CD8-positive, alpha-beta memory T cell (primary cell): ENCODE measurements around the gene ARGLU1. TPM values are rescaled to one million over a fixed set of nuclear protein-coding genes. Genes with fewer than 3 reads are reported as not detected.

Experiments used
- CTCF ChIA-PET: fragments of 350-600 bp; sonication (Branson Sonifier 250); formaldehyde crosslinking; loops from one replicate; lab custom pipeline; 2021; ENCODE audit warnings: antibody characterized with exemption; lab: Charles Lee
- POLR2A ChIA-PET: fragments of 350-600 bp; sonication (Branson Sonifier 250); formaldehyde crosslinking; loops from one replicate; lab custom pipeline; 2021; ENCODE audit warnings: antibody characterized with exemption; lab: Charles Lee
- DNase-seq, 5 donors: peaks; one replicate each; pipeline versions ENCODE4 v3.0.0 to v3.0.0-alpha.2; 2020 to 2022; ENCODE audit warnings: mixed read lengths in 1 of 5
- H3K27ac ChIP-seq: one replicate; pipeline ENCODE4 v1.7.0; 2013; ENCODE audit warnings: low read depth, mild to moderate bottlenecking, low read length, moderate library complexity
- H3K27me3 ChIP-seq: 2 replicates; pipeline ENCODE4 v1.7.0; 2013; ENCODE audit warnings: low read length, mild to moderate bottlenecking; ENCODE audit not compliant: insufficient read depth, poor library complexity, severe bottlenecking
- H3K36me3 ChIP-seq: 2 replicates; pipeline ENCODE4 v1.7.0; 2013; ENCODE audit warnings: mild to moderate bottlenecking, low read length, moderate library complexity; ENCODE audit not compliant: insufficient read depth
- H3K4me1 ChIP-seq: 2 replicates; pipeline ENCODE4 v1.7.0; 2013; ENCODE audit warnings: mild to moderate bottlenecking, low read length, moderate library complexity; ENCODE audit not compliant: insufficient read depth
- H3K4me3 ChIP-seq: 2 replicates; pipeline ENCODE4 v1.7.0; 2013; ENCODE audit warnings: mild to moderate bottlenecking, low read length
- H3K9me3 ChIP-seq: 2 replicates; pipeline ENCODE4 v1.7.0; 2013; ENCODE audit warnings: mild to moderate bottlenecking, low read length
- H3K27ac Mint-ChIP-seq, 8 donors: one replicate each; pipeline ENCODE4 v1.8.0; 2020 to 2021; ENCODE audit warnings: mixed read lengths in 8 of 8, mild to moderate bottlenecking in 6 of 8, inconsistent platforms in 3 of 8, moderate library complexity in 3 of 8
- H3K27me3 Mint-ChIP-seq, 2 donors: one replicate each; pipeline ENCODE4 v1.8.0; 2020 to 2021; ENCODE audit warnings: mixed read lengths in 2 of 2, mild to moderate bottlenecking in 1 of 2, moderate library complexity in 1 of 2
- H3K36me3 Mint-ChIP-seq, 3 donors: one replicate each; pipeline ENCODE4 v1.8.0; 2020 to 2021; ENCODE audit warnings: mixed read lengths in 3 of 3, inconsistent platforms in 1 of 3, mild to moderate bottlenecking in 1 of 3
- H3K4me1 Mint-ChIP-seq, 3 donors: one replicate each; pipeline ENCODE4 v1.8.0; 2020 to 2021; ENCODE audit warnings: mixed read lengths in 3 of 3, inconsistent platforms in 1 of 3, mild to moderate bottlenecking in 1 of 3
- H3K4me3 Mint-ChIP-seq, 7 donors: one replicate each; pipeline ENCODE4 v1.8.0; 2020 to 2021; ENCODE audit warnings: mixed read lengths in 7 of 7, mild to moderate bottlenecking in 6 of 7, moderate library complexity in 4 of 7, inconsistent platforms in 2 of 7
- H3K9me3 Mint-ChIP-seq, 5 donors: one replicate each; pipeline ENCODE4 v1.8.0; 2020 to 2022; ENCODE audit warnings: mixed read lengths in 5 of 5, mild to moderate bottlenecking in 3 of 5, moderate library complexity in 2 of 5, inconsistent platforms in 1 of 5
- polyA plus RNA-seq: library from polyadenylated mRNA; unstranded; fragments of 300-500 nt; fragmentation: Illumina TruSeq; gene quantifications from one replicate; pipeline ENCODE4 v1.2.3, GENCODE V29; 2021
- total RNA-seq, 2 experiments: library from RNA; stranded (reverse); gene quantifications; one replicate each; pipeline ENCODE4 v1.2.3, GENCODE V29; 2021

Gene ARGLU1
- total and polyA plus RNA-seq, 3 experiments from 2014 or later = 39.2 to 89.0 (median 85.8) TPM

- H3K4me1 Mint-ChIP-seq = peaks cover 54 to 71% (median 67%) of the 10 kb centered on the region in 3 donors
These were observed 1.1 kb downstream of the ARGLU1 start for GRCh38 chr13:106566641-106567473.

GRCh38 chr13:106565127-106565775, 2.7 kb downstream of the ARGLU1 start:
- peaks cover 0 to 15% (median 0%) of the 10 kb centered on the region in 3 donors for H3K36me3 Mint-ChIP-seq
- H3K4me3 Mint-ChIP-seq = peak overlapping the region; percentile 88 to 99 (median 98)
- H3K27ac Mint-ChIP-seq = peak overlapping the region; percentile 5 to 98 (median 67)
- no peak for DNase-seq
- H3K27ac ChIP-seq = no peak overlapping the region
- H3K4me1 Mint-ChIP-seq = peaks cover 68 to 83% (median 81%) of the 10 kb centered on the region in 3 donors
- H3K27me3 ChIP-seq = no peaks in the 10 kb centered on the region
- H3K9me3 Mint-ChIP-seq = no peaks in the 10 kb centered on the region
- no peaks in the 10 kb centered on the region for H3K36me3 ChIP-seq
- ChIA-PET POLR2A (interaction anchor here (1.4 kb wide), 1 partner anchor 31 kb away, joined by 3 read pairs; no protein-coding TSS in a partner anchor), CTCF (interaction anchor here (0.8 to 5.1 kb wide), 4 partner anchors 26 to 55 kb away, joined by 3 to 36 read pairs (median 5); partner anchors contain the start of gene EFNB2)
- H3K4me3 ChIP-seq = peak overlapping the region; percentile 75
- H3K4me1 ChIP-seq = peaks cover 70% of the 10 kb centered on the region
- no peaks in the 10 kb centered on the region for H3K9me3 ChIP-seq
- no peaks in the 10 kb centered on the region for H3K27me3 Mint-ChIP-seq

More at GRCh38 chr13:106566641-106567473, 1.1 kb downstream of the ARGLU1 start:
- Histone ChIP-seq H3K36me3 (no peaks in the 10 kb centered on the region), H3K4me1 (peaks cover 57% of the 10 kb centered on the region), H3K4me3 (peak overlapping the region; percentile 75), H3K9me3 (no peaks in the 10 kb centered on the region), H3K27ac (peak overlapping the region; percentile 93), H3K27me3 (no peaks in the 10 kb centered on the region)
- Mint-ChIP-seq H3K27me3 (no peaks in the 10 kb centered on the region), H3K9me3 (no peaks in the 10 kb centered on the region), H3K36me3 (peaks cover 0 to 15% (median 0%) of the 10 kb centered on the region in 3 donors), H3K4me3 (peak overlapping the region; percentile 88 to 99 (median 98)), H3K27ac (peak overlapping the region; percentile 87 to 98 (median 97))
- CTCF ChIA-PET = interaction anchor here (1.1 to 5.1 kb wide), 3 partner anchors 27 to 54 kb away, joined by 4 to 36 read pairs (median 6); partner anchors contain the start of gene EFNB2
- POLR2A ChIA-PET = interaction anchor here (1.2 to 1.3 kb wide), 2 partner anchors 16 to 25 kb away, joined by 3 to 6 read pairs; no protein-coding TSS in a partner anchor
- DNase-seq = peak in 2 of 5 donors; percentile 28 to 49

GRCh38 chr13:106562301-106562700, 5.6 kb downstream of the ARGLU1 start:
- CTCF ChIA-PET = interaction anchor here (1.2 kb wide), 1 partner anchor 26 kb away, joined by 4 read pairs; no protein-coding TSS in a partner anchor
- Histone ChIP-seq H3K36me3 (peaks cover 17% of the 10 kb centered on the region), H3K9me3 (no peaks in the 10 kb centered on the region), H3K4me3 (no peak overlapping the region), H3K4me1 (peaks cover 59% of the 10 kb centered on the region), H3K27ac (no peak overlapping the region), H3K27me3 (no peaks in the 10 kb centered on the region)
- Mint-ChIP-seq H3K4me3 (peak overlapping the region; percentile 12 to 71 (median 59)), H3K36me3 (peaks cover 5 to 28% (median 10%) of the 10 kb centered on the region in 3 donors), H3K9me3 (no peaks in the 10 kb centered on the region), H3K27ac (peak overlapping the region in 6 of 8 donors; percentile 7 to 81 (median 70)), H3K4me1 (peaks cover 81 to 94% (median 90%) of the 10 kb centered on the region in 3 donors), H3K27me3 (no peaks in the 10 kb centered on the region)
- POLR2A ChIA-PET = no interaction called here
- no peak for DNase-seq

- H3K4me1 Mint-ChIP-seq = peaks cover 78 to 94% (median 87%) of the 10 kb centered on the region in 3 donors
- ChIA-PET CTCF (interaction anchor here (1.2 kb wide), 1 partner anchor 26 kb away, joined by 4 read pairs; no protein-coding TSS in a partner anchor), POLR2A (no interaction called here)
- Histone ChIP-seq H3K4me1 (peaks cover 57% of the 10 kb centered on the region), H3K36me3 (peaks cover 22% of the 10 kb centered on the region), H3K4me3 (no peak overlapping the region), H3K27me3 (no peaks in the 10 kb centered on the region), H3K9me3 (no peaks in the 10 kb centered on the region), H3K27ac (no peak overlapping the region)
- peak overlapping the region; percentile 7 to 77 (median 66) for H3K27ac Mint-ChIP-seq
- peaks cover 7 to 30% (median 13%) of the 10 kb centered on the region in 3 donors for H3K36me3 Mint-ChIP-seq
- H3K27me3 Mint-ChIP-seq = no peaks in the 10 kb centered on the region
- no peaks in the 10 kb centered on the region for H3K9me3 Mint-ChIP-seq
- DNase-seq = peak in 2 of 5 donors; percentile 8 to 47
- H3K4me3 Mint-ChIP-seq = peak overlapping the region; percentile 27 to 71 (median 59)
These were observed 6.3 kb downstream of the ARGLU1 start for GRCh38 chr13:106561551-106562170.

- Histone ChIP-seq H3K9me3 (no peaks in the 10 kb centered on the region), H3K4me3 (no peak overlapping the region), H3K4me1 (peaks cover 48% of the 10 kb centered on the region), H3K27me3 (no peaks in the 10 kb centered on the region), H3K36me3 (peaks cover 30% of the 10 kb centered on the region), H3K27ac (no peak overlapping the region)
- POLR2A ChIA-PET = no interaction called here
- CTCF ChIA-PET = no interaction called here
- H3K9me3 Mint-ChIP-seq = no peaks in the 10 kb centered on the region
- peaks cover 10 to 37% (median 17%) of the 10 kb centered on the region in 3 donors for H3K36me3 Mint-ChIP-seq
- H3K4me3 Mint-ChIP-seq = peak overlapping the region in 6 of 7 donors; percentile 4 to 71 (median 10)
- peaks cover 75 to 93% (median 87%) of the 10 kb centered on the region in 3 donors for H3K4me1 Mint-ChIP-seq
- no peaks in the 10 kb centered on the region for H3K27me3 Mint-ChIP-seq
- peak overlapping the region in 6 of 8 donors; percentile 7 to 81 (median 52) for H3K27ac Mint-ChIP-seq
- no peak for DNase-seq
These were observed 7.1 kb downstream of the ARGLU1 start for GRCh38 chr13:106560821-106561220.

GRCh38 chr13:106558527-106558926, 9.4 kb downstream of the ARGLU1 start:
- no peaks in the 10 kb centered on the region for H3K9me3 Mint-ChIP-seq
- H3K36me3 Mint-ChIP-seq = peaks cover 16 to 60% (median 31%) of the 10 kb centered on the region in 3 donors
- H3K27me3 Mint-ChIP-seq = no peaks in the 10 kb centered on the region
- H3K4me1 Mint-ChIP-seq = peaks cover 68 to 92% (median 87%) of the 10 kb centered on the region in 3 donors
- POLR2A ChIA-PET = no interaction called here
- H3K4me3 Mint-ChIP-seq = no peak overlapping the region
- Histone ChIP-seq H3K9me3 (no peaks in the 10 kb centered on the region), H3K36me3 (peaks cover 38% of the 10 kb centered on the region), H3K4me3 (no peak overlapping the region), H3K27me3 (no peaks in the 10 kb centered on the region), H3K4me1 (peaks cover 25% of the 10 kb centered on the region), H3K27ac (no peak overlapping the region)
- CTCF ChIA-PET = no interaction called here
- no peak for DNase-seq
- H3K27ac Mint-ChIP-seq = peak overlapping the region in 4 of 8 donors; percentile 2 to 55 (median 30)

GRCh38 chr13:106555631-106556328, 12.2 kb downstream of the ARGLU1 start:
- H3K27me3 ChIP-seq = no peaks in the 10 kb centered on the region
- H3K4me3 Mint-ChIP-seq = no peak overlapping the region
- H3K9me3 ChIP-seq = no peaks in the 10 kb centered on the region
- H3K36me3 ChIP-seq = peaks cover 42% of the 10 kb centered on the region
- no peaks in the 10 kb centered on the region for H3K27me3 Mint-ChIP-seq
- no peaks in the 10 kb centered on the region for H3K9me3 Mint-ChIP-seq
- H3K4me3 ChIP-seq = no peak overlapping the region
- ChIA-PET POLR2A (no interaction called here), CTCF (interaction anchor here (1.6 to 2.1 kb wide), 2 partner anchors 19 to 20 kb away, joined by 4 to 7 read pairs; partner anchors contain the start of gene EFNB2)
- H3K27ac ChIP-seq = no peak overlapping the region
- H3K4me1 ChIP-seq = peaks cover 3% of the 10 kb centered on the region
- H3K27ac Mint-ChIP-seq = peak overlapping the region in 2 of 8 donors; percentile 34 to 42
- DNase-seq = no peak
- H3K4me1 Mint-ChIP-seq = peaks cover 57 to 91% (median 83%) of the 10 kb centered on the region in 3 donors
- peaks cover 16 to 81% (median 34%) of the 10 kb centered on the region in 3 donors for H3K36me3 Mint-ChIP-seq
